ENCODE results near the gene RPUSD1.

DNA sequence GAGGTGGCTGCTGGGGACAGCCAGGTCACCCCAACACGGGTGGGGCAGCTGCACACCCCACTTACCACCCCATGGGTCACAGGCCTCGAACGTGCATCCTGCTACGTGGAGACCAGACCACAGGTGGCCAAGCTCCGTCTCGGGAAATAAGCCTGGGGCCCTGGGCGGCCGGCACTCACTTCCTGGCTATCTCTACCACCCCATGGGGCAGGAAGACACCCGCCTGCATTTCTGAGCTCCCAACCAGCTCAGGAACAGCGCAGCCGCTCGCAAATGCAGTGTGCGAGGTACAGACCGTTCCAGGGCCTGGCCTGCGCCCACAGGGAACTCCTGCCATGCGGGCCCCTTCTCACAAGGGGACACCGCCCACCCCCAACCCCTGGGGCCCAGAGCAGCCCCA, 17.3 kb upstream of the RPUSD1 start:
- TF ChIP-seq GABPA (IDR thresholded peaks at IDR 0.05; ENCODE audit: low read depth) (no peak), SMC3 (IDR thresholded peaks at IDR 0.05; ENCODE audit: low read depth, low read length) (no peak), EZH2phosphoT487 (IDR thresholded peaks at IDR 0.05; ENCODE audit: borderline replicate concordance, low read depth) (no peak), RXRA (IDR thresholded peaks at IDR 0.05; ENCODE audit: borderline replicate concordance, low read depth) (no peak), RFX5 (IDR thresholded peaks at IDR 0.05; ENCODE audit: low read length) (no peak), MXI1 (IDR thresholded peaks at IDR 0.05; ENCODE audit: low read depth, low read length) (no peak)
- TF ChIP-seq, protein P1, sequence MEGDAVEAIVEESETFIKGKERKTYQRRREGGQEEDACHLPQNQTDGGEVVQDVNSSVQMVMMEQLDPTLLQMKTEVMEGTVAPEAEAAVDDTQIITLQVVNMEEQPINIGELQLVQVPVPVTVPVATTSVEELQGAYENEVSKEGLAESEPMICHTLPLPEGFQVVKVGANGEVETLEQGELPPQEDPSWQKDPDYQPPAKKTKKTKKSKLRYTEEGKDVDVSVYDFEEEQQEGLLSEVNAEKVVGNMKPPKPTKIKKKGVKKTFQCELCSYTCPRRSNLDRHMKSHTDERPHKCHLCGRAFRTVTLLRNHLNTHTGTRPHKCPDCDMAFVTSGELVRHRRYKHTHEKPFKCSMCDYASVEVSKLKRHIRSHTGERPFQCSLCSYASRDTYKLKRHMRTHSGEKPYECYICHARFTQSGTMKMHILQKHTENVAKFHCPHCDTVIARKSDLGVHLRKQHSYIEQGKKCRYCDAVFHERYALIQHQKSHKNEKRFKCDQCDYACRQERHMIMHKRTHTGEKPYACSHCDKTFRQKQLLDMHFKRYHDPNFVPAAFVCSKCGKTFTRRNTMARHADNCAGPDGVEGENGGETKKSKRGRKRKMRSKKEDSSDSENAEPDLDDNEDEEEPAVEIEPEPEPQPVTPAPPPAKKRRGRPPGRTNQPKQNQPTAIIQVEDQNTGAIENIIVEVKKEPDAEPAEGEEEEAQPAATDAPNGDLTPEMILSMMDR (IDR thresholded peaks at IDR 0.05) = no peak
- TF ChIP-seq, protein P2, sequence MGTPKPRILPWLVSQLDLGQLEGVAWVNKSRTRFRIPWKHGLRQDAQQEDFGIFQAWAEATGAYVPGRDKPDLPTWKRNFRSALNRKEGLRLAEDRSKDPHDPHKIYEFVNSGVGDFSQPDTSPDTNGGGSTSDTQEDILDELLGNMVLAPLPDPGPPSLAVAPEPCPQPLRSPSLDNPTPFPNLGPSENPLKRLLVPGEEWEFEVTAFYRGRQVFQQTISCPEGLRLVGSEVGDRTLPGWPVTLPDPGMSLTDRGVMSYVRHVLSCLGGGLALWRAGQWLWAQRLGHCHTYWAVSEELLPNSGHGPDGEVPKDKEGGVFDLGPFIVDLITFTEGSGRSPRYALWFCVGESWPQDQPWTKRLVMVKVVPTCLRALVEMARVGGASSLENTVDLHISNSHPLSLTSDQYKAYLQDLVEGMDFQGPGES (IDR thresholded peaks at IDR 0.05; ENCODE audit: low read depth, low read length) = no peak
